Endothelial cell of umbilical vein (primary cell): Measurements from ENCODE around the gene REEP1.

Experiments
- GATA2 ChIP-seq: IDR thresholded peaks from 2 replicates; pipeline ENCODE4 v1.7.0; 2011; ENCODE audit warnings: low read depth, mild to moderate bottlenecking, moderate library complexity, mixed read lengths, low read length; ENCODE audit not compliant: insufficient read length, insufficient read depth
- JUN ChIP-seq: IDR thresholded peaks from 2 replicates; pipeline ENCODE4 v1.6.1; 2011; ENCODE audit warnings: borderline replicate concordance, low read depth; ENCODE audit not compliant: insufficient read length, insufficient read depth
- TF ChIP-seq, protein P1 (sequence below), 2 donors: IDR thresholded peaks; 1 replicate in 1 of 2; 2 replicates in 1 of 2; pipeline ENCODE4 v1.5.1; 2011; ENCODE audit warnings: low read length in 2 of 2, mild to moderate bottlenecking in 2 of 2, moderate library complexity in 2 of 2, control low read depth in 1 of 2, inconsistent platforms in 1 of 2, low read depth in 1 of 2; ENCODE audit not compliant: insufficient read depth in 1 of 2; ENCODE audit errors: extremely low read depth in 1 of 2

GRCh38 chr2:86367499-86367777 lies 30.0 kb upstream of the REEP1 start:
- no peak for TF ChIP-seq JUN
- TF ChIP-seq, protein P1, sequence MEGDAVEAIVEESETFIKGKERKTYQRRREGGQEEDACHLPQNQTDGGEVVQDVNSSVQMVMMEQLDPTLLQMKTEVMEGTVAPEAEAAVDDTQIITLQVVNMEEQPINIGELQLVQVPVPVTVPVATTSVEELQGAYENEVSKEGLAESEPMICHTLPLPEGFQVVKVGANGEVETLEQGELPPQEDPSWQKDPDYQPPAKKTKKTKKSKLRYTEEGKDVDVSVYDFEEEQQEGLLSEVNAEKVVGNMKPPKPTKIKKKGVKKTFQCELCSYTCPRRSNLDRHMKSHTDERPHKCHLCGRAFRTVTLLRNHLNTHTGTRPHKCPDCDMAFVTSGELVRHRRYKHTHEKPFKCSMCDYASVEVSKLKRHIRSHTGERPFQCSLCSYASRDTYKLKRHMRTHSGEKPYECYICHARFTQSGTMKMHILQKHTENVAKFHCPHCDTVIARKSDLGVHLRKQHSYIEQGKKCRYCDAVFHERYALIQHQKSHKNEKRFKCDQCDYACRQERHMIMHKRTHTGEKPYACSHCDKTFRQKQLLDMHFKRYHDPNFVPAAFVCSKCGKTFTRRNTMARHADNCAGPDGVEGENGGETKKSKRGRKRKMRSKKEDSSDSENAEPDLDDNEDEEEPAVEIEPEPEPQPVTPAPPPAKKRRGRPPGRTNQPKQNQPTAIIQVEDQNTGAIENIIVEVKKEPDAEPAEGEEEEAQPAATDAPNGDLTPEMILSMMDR (IDR thresholded peaks at IDR 0.05; ENCODE audit: extremely low read depth in 1 of 2, insufficient read depth in 1 of 2, low read depth in 1 of 2, low read length in 2 of 2) = no peak
- no peak for TF ChIP-seq GATA2
